ENCODE results near the gene APOBEC3C. TPM values are rescaled to one million over a fixed set of nuclear protein-coding genes. Genes with fewer than 3 reads are reported as not detected.

Gene APOBEC3C
- total RNA-seq = 12.9 and 16.2 TPM in 2 replicates

DNA sequence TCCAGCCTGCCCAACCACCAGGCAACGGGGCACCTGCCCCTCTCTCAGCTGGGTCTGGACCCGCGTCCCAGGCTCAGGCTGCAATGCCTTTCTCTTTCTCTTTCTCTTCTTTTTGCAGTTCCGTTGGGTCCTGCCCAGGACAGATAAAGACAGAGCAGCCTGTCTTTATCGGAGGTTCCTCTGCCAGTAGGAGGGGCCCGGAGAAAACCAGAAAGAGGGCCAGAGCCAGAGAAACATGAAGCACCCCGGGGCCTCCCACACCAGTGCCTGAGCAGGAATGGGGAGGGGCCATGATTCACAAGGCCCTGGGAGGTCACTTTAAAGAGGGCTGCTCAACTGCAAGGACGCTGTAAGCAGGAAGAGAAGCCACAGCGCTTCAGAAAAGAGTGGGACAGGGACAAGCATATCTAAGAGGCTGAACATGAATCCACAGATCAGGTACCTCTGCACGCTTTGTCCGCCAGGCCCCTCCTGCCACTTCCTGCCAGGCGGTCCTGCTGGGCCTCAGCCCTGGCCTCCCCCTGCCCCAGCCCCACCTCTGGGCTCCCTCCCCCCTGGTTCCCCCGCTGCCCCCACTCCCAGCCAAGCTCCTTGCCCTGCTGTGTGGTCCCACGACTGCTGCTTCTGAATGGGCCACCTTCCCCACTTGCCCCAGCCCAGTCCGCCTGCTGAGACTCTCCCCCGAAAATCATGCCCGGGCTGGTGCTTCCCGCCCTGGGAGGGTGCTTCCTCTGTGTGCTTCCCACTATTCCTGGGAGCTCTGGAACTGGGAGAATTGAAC is at the start of gene APOBEC3C:
Gene APOBEC3C, plus strand, starts transcription at position 316 of the 781 bp plus-strand sequence. Its CDS starts 106 bp downstream, at position 422.

GRCh38 chr22:38981992-38982927 is 31.8 kb upstream of the APOBEC3C start, which contains the start of gene APOBEC3B:
Gene APOBEC3B (plus strand): TSS chr22:38982347. CDS start chr22:38982454, 107 bp downstream.

GRCh38 chr22:39040538-39041296 is 26.7 kb downstream of the APOBEC3C start, which contains the start of gene APOBEC3F:
Gene APOBEC3F (plus strand): TSS chr22:39040864. CDS start chr22:39040961, 97 bp downstream.

Other genes starting within 250 kb of the APOBEC3C start
- gene DNAL4, start 220.1 kb upstream of the APOBEC3C start, total RNA-seq = 10.6 and 11.4 TPM in 2 replicates
- gene NPTXR, start 170.2 kb upstream of the APOBEC3C start, total RNA-seq = 0.37 and 0.39 TPM in 2 replicates
- 53.6 and 68.8 TPM in 2 replicates for gene CBX6, start 142.0 kb upstream of the APOBEC3C start, total RNA-seq
- not detected in 2 replicates for gene APOBEC3A, start 56.6 kb upstream of the APOBEC3C start, total RNA-seq
- 3.9 and 5.5 TPM in 2 replicates for gene APOBEC3B, start 31.9 kb upstream of the APOBEC3C start, total RNA-seq
- 1.5 and 2.2 TPM in 2 replicates for gene APOBEC3D, start 6.9 kb downstream of the APOBEC3C start, total RNA-seq
- 3.5 and 5.1 TPM in 2 replicates for gene APOBEC3F, start 26.6 kb downstream of the APOBEC3C start, total RNA-seq
- 10.4 and 15.1 TPM in 2 replicates for gene APOBEC3G, start 63.0 kb downstream of the APOBEC3C start, total RNA-seq
- gene APOBEC3H, start 83.0 kb downstream of the APOBEC3C start, total RNA-seq = 0.37 and 0.59 TPM in 2 replicates
- 2.6 and 3.7 TPM in 2 replicates for gene CBX7, start 138.4 kb downstream of the APOBEC3C start, total RNA-seq
- 0.37 TPM in 1 of 2 replicates, not detected in the other for gene PDGFB, start 230.7 kb downstream of the APOBEC3C start, total RNA-seq